Colon (tissue), 2 donors: ENCODE measurements around the gene FBLIM1.

Experiments
- FAIRE-seq: peaks from 2 replicates; lab custom pipeline; 2012; peaks lifted over from hg19 to GRCh38; lab: Jason Lieb, UNC
- donor health status: control.
- donor health status: control.

Gene FBLIM1

DNA sequence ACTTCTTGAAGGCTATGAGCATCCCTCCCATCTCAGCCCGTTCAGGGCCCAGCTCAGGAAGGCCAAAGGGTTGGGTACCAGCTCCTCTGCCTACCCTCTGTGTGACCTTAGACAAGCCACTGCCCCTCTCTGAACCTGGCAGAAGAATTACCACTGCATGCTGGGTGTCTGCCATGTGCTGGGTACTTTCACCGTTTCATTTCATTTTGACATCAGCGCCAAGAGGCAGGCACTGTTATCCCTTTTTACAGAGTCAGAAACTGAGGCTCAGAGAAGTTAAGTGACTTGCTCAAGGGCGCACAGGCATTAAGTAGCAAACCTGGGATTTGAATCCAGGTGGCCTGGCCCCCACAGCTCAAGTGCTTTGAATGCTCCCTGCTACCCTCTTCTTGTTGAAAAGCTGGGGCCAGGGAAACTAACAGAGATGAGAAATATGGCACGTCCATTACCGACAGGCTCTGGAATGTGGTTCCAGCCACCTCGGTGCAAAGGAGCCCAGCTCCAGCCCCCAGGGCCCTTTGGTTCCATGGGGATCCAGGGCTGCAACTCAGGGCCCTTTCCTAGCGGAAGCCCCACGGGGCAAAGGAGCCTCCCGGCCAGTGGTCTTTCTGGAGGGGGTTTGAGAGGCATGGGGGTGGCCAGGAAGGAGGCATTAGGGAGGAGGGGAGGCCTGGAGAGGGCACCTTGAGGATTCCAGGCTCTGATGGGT lies 9.8 kb upstream of the FBLIM1 start:
- FAIRE-seq = no peak

DNA sequence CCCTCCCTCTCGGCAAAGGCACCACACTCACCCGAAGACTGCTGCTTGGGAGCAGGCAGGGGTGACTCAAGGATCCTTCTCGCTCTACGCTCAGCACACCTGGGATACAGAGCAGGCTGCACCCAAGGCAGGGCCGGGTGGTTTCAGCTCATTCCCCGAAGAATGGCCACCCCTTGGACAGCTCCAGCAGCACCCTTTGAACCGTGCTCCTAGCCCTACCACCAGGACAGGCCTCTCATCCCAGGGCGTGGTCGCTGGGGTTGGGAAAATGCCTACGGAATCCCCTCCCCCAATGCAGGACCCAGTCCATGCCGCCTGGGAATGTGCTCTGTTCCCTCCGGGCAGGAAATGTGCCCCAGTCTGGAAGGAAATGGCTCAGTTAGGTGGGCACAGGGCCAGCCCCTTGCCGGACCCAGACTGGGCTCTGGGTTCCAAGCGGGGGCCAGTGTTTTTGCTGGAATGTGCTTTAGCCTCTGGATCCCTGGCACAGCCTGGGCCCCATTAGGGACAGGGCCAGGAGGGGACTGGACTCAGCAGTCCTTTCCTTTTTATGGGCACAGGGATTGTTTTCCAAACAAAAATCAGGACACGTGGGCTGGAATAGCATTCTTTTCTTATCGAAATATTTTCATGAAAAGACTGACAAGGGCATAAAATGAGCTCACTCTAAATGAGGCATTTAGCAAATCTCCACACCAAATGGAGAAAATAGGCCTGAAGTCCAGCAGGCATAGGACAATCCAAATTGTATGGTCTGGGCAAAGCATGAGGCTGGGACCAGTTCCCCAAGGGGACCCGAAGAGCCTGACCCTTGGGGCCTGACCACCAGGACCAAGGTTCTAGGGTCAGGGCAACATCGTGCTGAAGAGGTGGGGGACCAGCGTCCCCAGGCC lies 8.9 kb upstream of the FBLIM1 start:
- no peak for FAIRE-seq

DNA sequence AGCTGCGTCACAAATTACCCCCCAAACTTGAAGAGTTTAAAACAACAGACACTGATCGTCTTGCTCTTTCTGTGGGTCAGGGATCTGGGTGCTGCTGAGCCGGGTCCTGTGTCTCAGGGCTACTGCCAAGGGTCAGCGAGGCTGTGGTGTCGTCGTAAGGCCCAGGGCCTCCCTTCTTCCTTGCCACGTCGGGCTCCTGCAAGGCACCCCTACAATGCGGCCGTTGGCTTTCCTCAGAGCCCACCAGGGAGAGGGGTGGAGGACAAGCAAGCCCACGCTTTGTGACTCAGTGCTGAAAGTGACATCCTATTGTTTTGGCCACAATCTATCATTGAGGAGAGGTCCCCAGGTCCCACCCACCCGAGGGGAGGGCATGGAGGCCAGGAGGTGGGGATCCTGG lies 7.7 kb upstream of the FBLIM1 start:
- no peak for FAIRE-seq

DNA sequence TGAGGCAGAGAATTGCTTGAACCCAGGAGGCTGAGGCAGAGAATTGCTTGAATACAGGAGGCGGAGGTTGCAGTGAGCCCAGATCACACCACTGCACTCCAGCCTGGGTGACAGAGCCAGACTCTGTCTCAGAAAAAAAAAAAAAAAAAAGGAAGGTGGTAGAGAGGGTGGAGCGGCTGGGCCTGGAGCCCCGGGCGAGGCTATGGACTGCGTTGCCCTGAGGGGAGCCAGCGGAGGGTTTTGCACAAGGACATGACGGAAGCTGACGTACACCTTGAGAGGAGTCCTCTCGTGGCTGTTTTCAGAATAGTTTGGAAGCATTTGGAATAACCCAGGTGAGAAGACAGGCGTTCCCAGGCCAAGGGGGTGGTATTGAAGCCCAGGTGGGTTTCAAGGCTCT lies 6.9 kb upstream of the FBLIM1 start:
- no peak for FAIRE-seq

DNA sequence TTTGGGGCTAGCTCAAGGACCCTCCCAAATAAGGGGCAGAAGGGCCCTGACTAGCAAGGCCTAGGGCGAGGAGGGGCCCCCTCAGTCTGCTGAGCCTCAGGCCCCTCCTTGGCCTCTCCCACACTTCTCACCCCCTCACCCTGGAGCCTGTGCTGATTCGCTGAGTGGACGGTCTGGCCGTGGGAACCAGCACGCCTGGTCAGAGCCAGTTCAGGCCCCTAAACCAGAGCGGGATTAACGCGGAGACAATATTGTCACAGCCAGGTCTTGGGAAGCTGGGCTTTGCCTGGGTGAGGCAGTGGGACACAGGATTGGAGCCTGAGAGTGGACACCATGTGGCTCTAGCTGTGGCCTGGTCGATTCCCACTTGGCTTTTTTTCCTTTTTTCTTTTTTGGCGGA lies 4.8 kb upstream of the FBLIM1 start:
- FAIRE-seq = no peak

DNA sequence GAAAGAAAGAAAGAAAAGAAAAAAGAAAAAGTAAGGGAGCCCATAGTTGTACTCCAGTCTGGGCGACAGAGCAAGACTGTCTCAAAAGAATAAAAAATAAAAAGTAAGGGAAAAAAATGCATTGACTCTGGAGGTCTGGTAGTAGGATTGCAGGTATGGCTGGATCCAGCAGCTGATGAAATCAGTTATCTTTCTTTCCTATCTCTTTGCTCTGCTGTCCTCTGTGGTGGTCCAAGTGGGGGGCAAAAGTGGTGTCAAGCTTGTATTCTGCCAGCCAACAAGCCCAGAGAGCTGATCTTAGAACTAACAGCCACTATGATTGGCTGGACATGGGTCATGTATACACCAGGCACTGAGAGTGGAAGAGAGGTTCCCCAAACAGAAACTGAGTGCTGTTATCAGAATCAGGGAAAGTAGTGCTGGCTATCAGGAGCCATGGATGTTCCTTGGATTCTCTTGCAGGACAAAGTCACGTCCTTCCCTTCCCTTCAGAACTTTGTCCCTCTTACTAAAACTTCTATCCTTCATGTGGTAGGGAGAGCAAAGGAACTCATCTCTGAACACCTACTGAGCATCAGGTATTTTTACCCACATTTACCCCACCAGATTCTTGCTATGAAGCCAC lies 3.5 kb upstream of the FBLIM1 start:
- FAIRE-seq = no peak

DNA sequence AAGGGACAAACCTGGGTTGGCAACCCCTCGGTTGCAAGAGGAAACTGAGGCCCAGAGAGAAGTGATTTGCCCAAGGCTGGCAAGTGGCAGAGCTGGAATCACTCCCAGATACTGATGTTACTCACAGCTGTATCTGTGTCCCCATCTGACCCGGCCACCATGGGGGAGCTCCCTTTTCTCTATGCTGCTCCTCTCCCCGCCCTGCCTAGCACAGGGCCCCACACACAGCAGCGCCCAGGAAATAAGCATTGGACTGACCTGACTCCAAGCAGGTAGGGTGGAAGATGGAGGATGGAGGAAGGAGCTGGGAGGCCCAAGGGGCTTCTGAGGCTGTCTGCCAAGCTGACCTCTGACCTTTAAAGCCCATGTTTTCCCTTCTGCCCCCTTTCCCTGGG lies 3.0 kb upstream of the FBLIM1 start:
- FAIRE-seq = no peak

DNA sequence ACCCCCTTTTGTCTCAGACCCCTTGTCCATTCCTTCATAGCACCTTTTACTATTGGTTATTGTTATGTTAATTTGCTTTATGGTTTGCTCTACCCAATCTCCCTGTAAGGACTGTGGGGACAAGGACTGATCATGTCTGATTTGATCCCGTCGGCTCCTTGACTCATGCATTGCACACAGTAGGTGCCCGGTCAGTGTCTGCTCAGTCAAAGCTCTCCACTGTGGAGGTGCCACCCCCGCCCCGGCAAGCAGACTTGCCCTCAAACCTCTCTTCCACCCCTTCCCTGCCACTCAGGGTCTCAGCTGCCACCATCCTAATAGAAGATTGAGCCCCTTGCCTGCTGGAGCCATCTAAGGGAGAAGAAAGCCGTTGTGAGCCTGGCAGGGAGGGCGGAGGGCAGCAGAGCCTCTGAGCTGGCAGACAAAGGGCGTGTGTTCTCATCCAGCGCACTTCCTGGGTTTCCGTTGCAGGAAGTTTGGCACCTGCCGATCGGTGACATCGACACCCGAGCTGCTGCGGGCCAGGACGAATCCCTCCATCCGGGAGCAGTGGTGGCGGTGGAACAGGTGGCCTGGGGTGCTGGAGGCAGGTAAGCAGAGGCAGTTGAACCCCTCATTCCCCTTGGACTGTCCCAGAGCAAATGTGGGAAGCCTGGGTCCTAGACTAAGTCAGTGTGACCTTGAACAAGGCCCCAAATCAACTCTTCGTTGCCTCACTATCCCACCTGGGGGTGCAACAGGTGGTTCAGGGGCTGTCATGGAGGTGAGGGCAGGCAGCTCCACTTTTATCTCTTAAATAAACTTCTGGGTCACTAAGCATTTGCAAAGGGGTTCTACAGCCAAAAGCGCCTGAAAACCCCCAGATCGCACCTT lies 2.2 kb upstream of the FBLIM1 start:
- FAIRE-seq = no peak

DNA sequence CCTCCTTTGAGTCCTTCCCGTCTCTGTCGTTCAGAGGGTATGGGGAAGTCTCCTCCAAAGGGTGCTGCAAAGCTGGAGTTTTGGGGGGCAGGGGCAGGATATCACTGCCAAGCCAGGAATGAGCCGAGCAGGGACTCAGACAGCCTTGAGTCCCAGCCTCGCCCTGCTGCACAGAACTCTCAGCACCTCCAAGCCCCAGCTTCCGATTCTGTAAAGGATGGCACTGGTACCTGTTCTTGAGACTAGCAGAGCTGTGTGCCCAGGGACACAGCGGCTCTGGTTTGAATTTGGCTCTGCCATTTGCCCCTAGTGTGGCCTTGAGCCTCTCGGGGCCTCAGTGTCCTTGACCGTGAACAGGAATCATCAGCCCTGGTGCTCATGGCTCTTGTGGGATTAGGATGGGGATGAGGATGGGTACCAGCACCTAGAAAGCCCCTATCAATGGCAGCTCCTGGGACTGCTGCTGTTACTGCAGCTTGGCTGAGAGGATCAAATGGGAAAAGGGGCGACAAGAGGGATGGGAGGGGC lies 1.5 kb upstream of the FBLIM1 start:
- no peak for FAIRE-seq

DNA sequence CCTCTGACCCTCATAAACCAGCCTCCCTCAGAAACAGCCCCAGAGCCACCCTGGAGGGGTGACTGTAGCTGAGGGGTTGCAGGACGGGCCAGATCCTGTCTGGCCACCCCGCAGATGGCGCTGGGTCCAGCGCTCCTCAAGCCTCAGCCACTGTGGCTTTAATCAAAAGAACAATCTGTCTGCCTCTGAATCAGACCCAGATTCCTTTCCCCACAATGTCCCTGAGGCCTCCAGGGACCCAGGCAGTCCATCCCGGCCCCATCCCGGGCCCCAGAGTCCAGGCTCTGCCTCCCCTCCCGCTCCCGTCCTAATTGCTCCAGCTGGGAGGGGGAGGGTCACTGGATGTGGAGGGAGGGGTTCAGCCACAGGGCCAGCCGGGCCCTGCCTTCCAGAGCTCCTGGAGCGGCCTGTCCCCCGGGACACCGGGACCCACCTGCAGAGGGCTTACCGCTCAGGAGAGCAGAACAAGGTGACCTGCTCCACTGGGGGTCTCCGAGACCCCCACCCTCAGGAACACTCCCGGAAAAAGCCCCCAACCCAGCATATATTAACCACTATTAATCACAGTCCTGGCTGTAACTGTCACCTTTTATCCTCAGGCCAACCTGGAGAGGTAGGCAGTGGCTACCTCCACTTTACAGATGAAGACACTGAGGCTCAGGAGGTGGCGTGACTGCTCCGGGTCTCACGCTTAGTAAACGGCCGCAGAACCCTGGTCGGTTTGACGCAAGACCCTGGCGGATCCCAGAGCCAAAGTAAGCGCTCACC lies 836 bp upstream of the FBLIM1 start:
- no peak for FAIRE-seq

DNA sequence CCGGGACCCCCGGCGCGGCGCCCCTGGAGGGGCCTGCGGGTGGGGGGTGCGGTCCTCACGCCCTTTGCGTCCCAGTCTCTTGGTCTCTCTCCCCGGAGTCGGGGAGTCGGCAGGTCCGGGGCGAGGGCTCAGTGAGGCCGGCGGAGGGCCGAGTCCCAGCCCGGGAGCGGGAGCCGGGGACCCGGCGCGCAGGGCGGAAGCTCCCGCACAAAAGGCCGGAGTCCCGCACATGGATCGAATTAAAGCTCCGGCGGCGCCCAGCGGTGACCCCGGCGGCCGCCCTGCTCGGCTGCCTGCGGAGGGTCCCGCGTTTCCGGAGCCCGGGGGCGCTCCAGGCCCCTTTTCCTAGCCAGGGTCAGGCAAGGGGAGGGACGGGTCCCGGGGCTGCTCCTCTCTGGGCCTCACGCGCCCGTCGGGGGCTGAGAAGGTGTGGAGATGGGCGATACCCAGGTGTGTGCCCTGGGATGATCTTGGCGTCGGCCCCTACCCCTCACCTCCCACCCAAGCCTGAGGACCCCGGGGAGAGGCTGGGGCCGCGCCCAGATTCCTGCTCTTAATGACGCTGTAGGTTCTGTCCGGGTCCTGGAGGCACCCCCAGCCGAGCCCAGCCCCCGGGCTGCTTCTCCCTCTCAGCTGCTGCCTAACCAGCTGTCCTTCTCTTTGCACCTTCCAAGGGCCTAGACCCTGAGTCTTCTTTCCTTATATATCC lies 512 bp downstream of the FBLIM1 start:
- FAIRE-seq = no peak

DNA sequence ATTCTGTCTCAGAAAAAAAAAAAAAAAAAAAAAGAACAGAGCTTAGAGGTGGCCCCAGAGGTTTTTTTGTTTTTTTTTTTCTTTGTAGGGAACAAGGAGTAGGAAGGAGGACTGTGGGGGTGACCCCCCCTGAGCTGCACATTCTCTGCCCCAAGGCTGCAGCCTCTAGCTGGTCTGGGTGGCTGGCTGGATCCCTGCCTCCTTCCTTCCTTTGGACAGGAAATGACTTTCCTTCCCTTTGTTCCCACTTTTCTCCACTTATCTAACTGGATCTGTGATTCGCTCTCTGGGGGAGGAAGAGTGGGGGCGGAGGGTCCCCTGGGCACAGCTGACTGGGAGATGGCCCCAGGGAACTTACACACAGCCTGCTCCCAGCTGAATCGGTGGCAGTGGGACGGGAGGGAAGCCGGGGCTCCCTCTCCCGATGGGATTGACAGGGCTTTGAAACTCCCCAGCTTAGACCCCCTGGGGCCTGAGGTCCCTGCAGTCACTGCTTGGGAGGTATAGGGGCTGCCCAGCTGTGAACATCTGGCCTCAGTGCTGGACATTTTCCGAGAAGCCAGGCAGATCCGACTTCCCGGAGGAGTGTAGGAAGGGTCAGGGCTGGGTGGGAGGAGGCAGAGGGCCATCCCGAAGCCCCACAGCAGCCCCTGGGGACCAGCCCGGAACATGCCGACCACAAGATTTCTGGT lies 2.1 kb downstream of the FBLIM1 start:
- no peak for FAIRE-seq

DNA sequence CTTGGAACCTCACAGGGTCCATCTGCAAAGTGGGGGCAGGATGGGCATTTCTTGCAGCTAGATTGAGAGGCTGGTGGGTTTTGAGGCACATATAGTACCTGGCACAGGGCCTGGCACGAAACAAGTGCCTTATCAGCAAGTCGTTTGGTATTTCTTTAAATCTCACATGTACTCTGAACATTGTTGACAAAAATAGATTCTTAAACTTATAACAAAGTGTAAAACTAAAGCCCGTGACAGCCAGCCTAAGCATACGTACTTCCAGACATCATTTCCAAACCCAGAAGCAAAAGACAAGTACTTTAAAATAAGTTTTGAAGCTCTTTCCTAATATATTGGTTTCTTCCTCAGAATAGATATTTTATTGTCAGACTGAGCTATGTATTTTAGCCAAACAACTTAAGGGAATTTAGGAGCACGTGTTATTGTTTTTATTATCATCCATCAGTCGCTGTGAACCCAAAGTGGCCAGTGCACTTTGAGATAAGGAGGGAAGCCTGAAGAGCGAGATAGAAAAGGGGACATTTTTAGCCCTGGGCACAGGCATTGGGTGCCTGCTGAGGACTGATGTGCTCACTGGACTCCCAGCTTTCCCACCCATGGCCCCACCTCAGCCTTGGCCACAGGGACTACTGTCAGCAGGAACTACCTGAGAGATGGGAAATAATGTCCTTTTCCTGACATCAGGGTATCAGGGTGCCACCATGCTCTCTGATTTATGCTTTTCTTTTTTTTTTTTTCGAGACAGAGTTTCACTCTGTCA lies 3.0 kb downstream of the FBLIM1 start:
- FAIRE-seq = no peak

DNA sequence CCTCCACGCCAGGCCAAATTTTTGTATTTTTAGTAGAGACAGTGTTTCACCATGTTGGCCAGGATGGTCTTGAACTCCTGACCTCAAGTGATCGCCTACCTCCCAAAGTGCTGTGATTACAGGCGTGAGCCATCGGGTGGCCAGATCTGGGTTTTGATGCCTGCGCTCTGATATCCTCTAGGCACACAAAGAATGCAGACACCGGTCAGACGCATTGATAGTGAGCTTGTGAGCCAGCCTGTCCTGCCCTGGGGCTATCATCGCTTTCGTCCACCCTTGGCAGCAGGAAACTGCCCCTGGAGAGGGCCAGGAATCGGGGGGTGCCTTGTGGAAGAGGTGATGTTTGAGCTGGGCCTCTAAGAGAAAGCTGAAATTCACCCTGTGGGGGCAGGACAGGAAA lies 4.0 kb downstream of the FBLIM1 start:
- FAIRE-seq = no peak

DNA sequence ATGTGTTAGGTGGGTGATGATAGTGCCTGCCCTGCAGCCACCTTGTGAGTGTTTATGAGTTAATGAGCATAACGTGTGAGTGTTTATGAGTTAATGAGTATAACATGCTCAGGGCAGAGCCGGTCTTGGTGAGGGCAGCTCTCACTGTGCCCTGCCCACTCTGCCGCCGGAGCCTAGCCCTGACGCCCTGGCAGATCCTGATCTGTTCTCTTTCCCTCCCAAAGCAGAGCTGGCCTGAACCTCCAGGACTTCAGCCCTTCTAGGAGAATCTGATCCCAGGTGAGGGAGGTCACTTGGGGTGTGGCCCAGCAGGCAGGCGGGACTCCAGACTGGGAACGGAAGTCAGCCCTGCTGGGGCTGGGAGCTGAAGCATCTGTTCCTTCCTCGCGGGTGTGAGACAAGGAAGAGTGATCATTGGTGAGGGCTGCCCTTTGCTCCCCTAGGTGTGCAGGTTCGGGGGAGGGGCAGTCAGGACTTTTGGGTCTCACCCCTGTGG lies 5.7 kb downstream of the FBLIM1 start:
- FAIRE-seq = no peak

DNA sequence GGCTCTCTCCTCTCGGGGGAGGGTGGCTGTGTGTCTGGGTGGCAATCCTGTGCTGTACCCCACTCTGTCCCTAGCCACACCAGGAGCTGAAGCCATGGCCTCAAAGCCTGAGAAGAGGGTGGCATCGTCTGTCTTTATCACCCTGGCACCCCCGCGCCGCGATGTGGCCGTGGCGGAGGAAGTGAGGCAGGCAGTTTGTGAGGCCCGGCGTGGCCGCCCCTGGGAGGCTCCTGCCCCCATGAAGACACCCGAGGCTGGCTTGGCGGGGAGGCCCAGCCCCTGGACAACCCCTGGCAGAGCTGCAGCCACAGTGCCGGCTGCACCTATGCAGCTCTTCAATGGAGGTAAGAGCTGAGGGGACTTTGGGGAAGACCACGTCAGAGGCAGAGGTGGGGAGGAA lies 6.3 kb downstream of the FBLIM1 start:
- no peak for FAIRE-seq

DNA sequence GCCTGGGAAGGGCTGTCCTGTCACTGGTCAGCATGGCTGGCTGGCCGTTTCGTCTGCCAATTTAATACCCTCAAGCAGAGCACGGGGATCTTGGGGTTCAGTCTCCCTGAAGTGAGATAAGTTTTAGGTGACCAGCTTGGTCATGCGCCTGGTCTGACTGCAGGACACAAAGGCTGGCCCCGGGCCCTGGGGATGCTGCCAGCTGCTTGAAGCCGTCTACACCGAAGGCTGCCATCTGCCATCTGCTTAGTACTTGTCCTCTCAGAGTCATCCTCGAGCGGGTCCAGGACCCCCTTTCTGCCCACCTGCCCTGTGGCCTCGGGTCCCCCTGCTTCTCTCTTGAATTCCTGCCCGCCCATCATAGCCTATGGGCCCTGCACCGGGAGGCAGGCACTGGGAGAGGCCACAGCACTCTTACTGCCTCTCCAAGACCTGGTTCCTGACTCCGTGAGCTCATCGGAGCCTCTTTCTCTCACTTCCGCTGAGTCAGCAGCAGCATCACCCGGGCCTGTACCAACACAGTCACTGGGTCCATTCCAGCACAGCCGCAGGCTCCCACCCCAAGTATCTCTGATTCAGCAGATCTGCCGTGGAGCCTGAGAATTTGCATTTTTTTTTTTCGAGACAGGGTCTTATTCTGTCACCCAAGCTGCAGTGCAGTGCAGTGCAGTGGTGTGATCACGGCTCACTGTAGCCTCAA lies 7.0 kb downstream of the FBLIM1 start:
- FAIRE-seq = no peak

DNA sequence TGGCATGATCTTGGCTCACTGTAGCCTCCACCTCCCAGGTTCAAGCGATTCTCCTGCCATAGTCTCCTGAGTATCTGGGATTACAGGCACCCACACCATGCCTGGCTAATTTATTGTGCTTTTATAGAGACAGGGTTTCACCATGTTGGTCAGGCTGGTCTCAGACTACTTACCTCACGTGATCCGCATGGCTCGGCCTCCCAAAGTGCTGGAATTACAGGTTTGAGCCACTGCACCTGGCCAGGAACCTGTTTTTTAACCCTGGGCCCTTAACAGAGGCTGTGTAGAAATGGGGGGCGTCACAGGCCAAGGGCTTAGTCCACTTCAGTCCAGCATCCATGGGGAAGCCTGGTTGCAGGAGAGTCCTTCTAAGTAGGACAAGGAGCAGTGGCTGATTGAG lies 9.3 kb downstream of the FBLIM1 start:
- FAIRE-seq = no peak
